CD1c-positive myeloid dendritic cell (primary cell): Measurements from ENCODE around the gene B4GALNT1.
A peak's percentile ranks its signal among the peaks of the same experiment; 100 is the strongest.
"Not testable (repeated sequence)": the region's sequence is repeated elsewhere in the genome, so short reads cannot be mapped to it uniquely, and the experiment has no call there.

Experiments used
- DNase-seq: peaks from one replicate; pipeline ENCODE4 v3.0.0-alpha.2; 2016; ENCODE audit errors: extremely low spot score

The B4GALNT1 gene

GRCh38 chr12:57632958-57633840 is at the start of gene B4GALNT1:
Gene B4GALNT1, minus strand, starts transcription at chr12:57633201. Its CDS starts 1,069 bp downstream, at chr12:57632132.
- DNase-seq = peak; percentile 71

- DNase-seq = no peak
Measured at GRCh38 chr12:57679697-57680096, 46.7 kb upstream of the B4GALNT1 start.

GRCh38 chr12:57677947-57678346 is 44.9 kb upstream of the B4GALNT1 start:
- DNase-seq = not testable (repeated sequence)

- no peak for DNase-seq
Measured at GRCh38 chr12:57674691-57675090, 41.7 kb upstream of the B4GALNT1 start.

- no peak for DNase-seq
Measured at GRCh38 chr12:57672801-57673200, 39.8 kb upstream of the B4GALNT1 start.

GRCh38 chr12:57671811-57672210 is 38.8 kb upstream of the B4GALNT1 start:
- DNase-seq = not testable (repeated sequence)

- not testable (repeated sequence) for DNase-seq
Measured at GRCh38 chr12:57669691-57670090, 36.7 kb upstream of the B4GALNT1 start.

GRCh38 chr12:57666897-57667296 is 33.9 kb upstream of the B4GALNT1 start:
- DNase-seq = no peak

- DNase-seq = not testable (repeated sequence)
Measured at GRCh38 chr12:57665066-57665820, 32.2 kb upstream of the B4GALNT1 start.

- DNase-seq = no peak
Measured at GRCh38 chr12:57661376-57661775, 28.4 kb upstream of the B4GALNT1 start.

GRCh38 chr12:57658890-57659289 is 25.9 kb upstream of the B4GALNT1 start:
- no peak for DNase-seq

- DNase-seq = no peak
Measured at GRCh38 chr12:57657744-57658143, 24.7 kb upstream of the B4GALNT1 start.

- not testable (repeated sequence) for DNase-seq
Measured at GRCh38 chr12:57656408-57656807, 23.4 kb upstream of the B4GALNT1 start.

- DNase-seq = no peak
Measured at GRCh38 chr12:57655541-57656240, 22.7 kb upstream of the B4GALNT1 start.

GRCh38 chr12:57654042-57654441 is 21.0 kb upstream of the B4GALNT1 start:
- no peak for DNase-seq

- DNase-seq = not testable (repeated sequence)
Measured at GRCh38 chr12:57646659-57647049, 13.7 kb upstream of the B4GALNT1 start.

- not testable (repeated sequence) for DNase-seq
Measured at GRCh38 chr12:57645990-57646658, 13.1 kb upstream of the B4GALNT1 start.

- no peak for DNase-seq
Measured at GRCh38 chr12:57641699-57642442, 8.9 kb upstream of the B4GALNT1 start.

GRCh38 chr12:57640175-57641042 is 7.4 kb upstream of the B4GALNT1 start:
- DNase-seq = no peak

GRCh38 chr12:57638096-57638495 is 5.1 kb upstream of the B4GALNT1 start:
- no peak for DNase-seq
